B cell (primary cell): ENCODE measurements around the gene SLN. TPM values are rescaled to one million over a fixed set of nuclear protein-coding genes. Genes with fewer than 3 reads are reported as not detected.

Experiments
- ATAC-seq: fragments of 200-7000 bp; cut with Tn5 transposase; one replicate; pipeline ENCODE4 v1.10.0; 2021; ENCODE audit warnings: low read depth, mild to moderate bottlenecking, moderate number of reproducible peaks, moderate library complexity
- CTCF ChIA-PET: fragments of 350-600 bp; sonication (Branson Sonifier 250); formaldehyde crosslinking; loops from one replicate; lab custom pipeline; 2021; ENCODE audit warnings: antibody characterized with exemption, inconsistent platforms; lab: Charles Lee
- POLR2A ChIA-PET: fragments of 350-600 bp; sonication (Branson Sonifier 250); formaldehyde crosslinking; loops from one replicate; lab custom pipeline; 2021; ENCODE audit warnings: antibody characterized with exemption; lab: Charles Lee
- DNase-seq: peaks from one replicate; pipeline ENCODE4 v3.0.0; 2013
- H2AFZ ChIP-seq: 2 replicates; pipeline ENCODE4 v1.6.1; 2012; ENCODE audit warnings: mild to moderate bottlenecking, low read depth, low read length; ENCODE audit not compliant: insufficient read depth, poor library complexity, severe bottlenecking
- H3K27ac ChIP-seq, 2 donors: 1 replicate in 1 of 2; 2 replicates in 1 of 2; pipeline ENCODE4 v1.5.1; 2012 to 2013; ENCODE audit warnings: low read length in 2 of 2, mild to moderate bottlenecking in 2 of 2, moderate library complexity in 1 of 2
- H3K27me3 ChIP-seq, 4 experiments: fragments of 200-600 bp in 1 of 4; sonication (generic) in 1 of 4; replicated peaks in 1 of 4; 1 replicate in 2 of 4; 2 replicates in 2 of 4; pipeline versions ENCODE4 v1.6.1 to v1.7.0; 2013 to 2016; ENCODE audit warnings: low read length in 3 of 4, mild to moderate bottlenecking in 2 of 4, mixed read lengths in 1 of 4, moderate library complexity in 1 of 4; ENCODE audit not compliant: insufficient read depth in 4 of 4, control insufficient read depth in 3 of 4; ENCODE audit errors: control extremely low read depth in 1 of 4
- H3K36me3 ChIP-seq, 2 experiments: replicated peaks in 1 of 2; 1 replicate in 1 of 2; 2 replicates in 1 of 2; pipeline versions ENCODE4 v1.6.1 to v1.7.1; 2013; ENCODE audit warnings: low read length in 1 of 2; ENCODE audit not compliant: insufficient read depth in 2 of 2, control insufficient read depth in 1 of 2; ENCODE audit errors: control extremely low read depth in 1 of 2, extremely low read depth in 1 of 2
- H3K4me1 ChIP-seq, 2 donors: fragments of 200-600 bp in 1 of 2; sonication (generic) in 1 of 2; 1 replicate in 1 of 2; 2 replicates in 1 of 2; pipeline versions ENCODE4 v1.5.1 to v1.6.1; 2013 to 2017; ENCODE audit warnings: low read length in 2 of 2; ENCODE audit not compliant: control insufficient read depth in 2 of 2, insufficient read depth in 2 of 2
- H3K4me2 ChIP-seq: replicated peaks from 2 replicates; pipeline ENCODE3; 2012; ENCODE audit warnings: mild to moderate bottlenecking, low read depth, low read length; ENCODE audit not compliant: poor library complexity, severe bottlenecking
- H3K4me3 ChIP-seq, 5 experiments: fragments of 200-600 bp in 1 of 5; sonication (generic) in 1 of 5; 1 replicate in 3 of 5; 2 replicates in 2 of 5; pipeline versions ENCODE4 v1.5.1 to v1.7.0; 2011 to 2016; ENCODE audit warnings: low read length in 4 of 5, mild to moderate bottlenecking in 4 of 5, low read depth in 2 of 5, control low read depth in 1 of 5, moderate library complexity in 1 of 5; ENCODE audit not compliant: insufficient read depth in 1 of 5; ENCODE audit errors: control extremely low read depth in 1 of 5, extremely low read depth in 1 of 5
- H3K79me2 ChIP-seq: fragments of 200-600 bp; sonication (generic); one replicate; pipeline ENCODE4 v1.6.0; 2016; ENCODE audit warnings: low read length; ENCODE audit not compliant: control insufficient read depth, insufficient read depth
- H3K9ac ChIP-seq: fragments of 200-600 bp; sonication (generic); 2 replicates; pipeline ENCODE4 v1.6.1; 2017; ENCODE audit warnings: mild to moderate bottlenecking, low read length, moderate library complexity
- H3K9me3 ChIP-seq, 3 donors: one replicate each; pipeline versions ENCODE4 v1.6.1 to v1.7.1; 2013; ENCODE audit warnings: low read length in 2 of 3; ENCODE audit not compliant: control insufficient read depth in 2 of 3, insufficient read depth in 1 of 3; ENCODE audit errors: control extremely low read depth in 1 of 3
- H4K20me1 ChIP-seq: 2 replicates; pipeline ENCODE4 v1.6.0; 2012; ENCODE audit warnings: mild to moderate bottlenecking, low read length; ENCODE audit not compliant: insufficient read depth, control insufficient read depth, poor library complexity, severe bottlenecking
- H3K27ac Mint-ChIP-seq: one replicate; pipeline ENCODE4 v1.8.0; 2021; ENCODE audit warnings: mixed read lengths
- H3K27me3 Mint-ChIP-seq: one replicate; pipeline ENCODE4 v1.8.0; 2021; ENCODE audit warnings: mixed read lengths
- H3K4me1 Mint-ChIP-seq: one replicate; pipeline ENCODE4 v1.8.0; 2021; ENCODE audit warnings: mixed read lengths
- H3K4me3 Mint-ChIP-seq: one replicate; pipeline ENCODE4 v1.8.0; 2021; ENCODE audit warnings: mixed read lengths
- H3K9me3 Mint-ChIP-seq: one replicate; pipeline ENCODE4 v1.8.0; 2022; ENCODE audit warnings: mixed read lengths; ENCODE audit not compliant: insufficient read depth
- CTCF ChIP-seq: fragments of 200-600 bp; IDR thresholded peaks from one replicate; pipeline ENCODE4 v1.8.0; 2022; ENCODE audit warnings: antibody characterized with exemption, mild to moderate bottlenecking
- EZH2 ChIP-seq: IDR thresholded peaks from 2 replicates; pipeline ENCODE4 v1.6.1; 2012; ENCODE audit warnings: borderline replicate concordance, low read depth, mild to moderate bottlenecking, moderate library complexity, low read length; ENCODE audit not compliant: insufficient read depth, poor library complexity, severe bottlenecking
- WGBS: methylation state at CpG from one replicate; pipeline ENCODE4 v1.1.5; 2013; ENCODE audit warnings: missing lambda C conversion rate; ENCODE audit not compliant: insufficient coverage; 5-methylcytosine and 5-hydroxymethylcytosine counted together
- intact Hi-C: fragments of 100-400 bp; cut with micrococcal nuclease; formaldehyde crosslinking; loops from one replicate; pipeline ENCODE4 v1.10.0; 2022
- polyA plus RNA-seq: library from polyadenylated mRNA; depleted of rRNA; stranded (reverse); fragments of >200 nt; gene quantifications from 2 replicates; pipeline ENCODE4 v1.2.3, GENCODE V29; 2012
- total RNA-seq, 2 donors: library from RNA; stranded (reverse); fragments of 120-200 nt in 1 of 2; gene quantifications; 1 replicate in 1 of 2; 2 replicates in 1 of 2; pipeline versions ENCODE4 v1.2.3 to v1.2.4, GENCODE V29; 2013 to 2022

SLN gene
- total and polyA plus RNA-seq, 2 donors (not counting 1 experiment from before 2014, with no cell fraction given) = not detected

- H3K36me3 ChIP-seq = no peaks in the 10 kb centered on the region
- no peak overlapping the region for H3K27ac ChIP-seq
- H3K9me3 ChIP-seq = no peaks in the 10 kb centered on the region
- no peaks in the 10 kb centered on the region for H3K9me3 Mint-ChIP-seq
- WGBS = 100% methylated on average over 1 of the region's 2 CpGs
- no peak overlapping the region for H3K4me3 Mint-ChIP-seq
- ATAC-seq (no peak), DNase-seq (no peak)
- H3K79me2 ChIP-seq = no peaks in the 10 kb centered on the region
- intact Hi-C loops = no loop called here
- no peak overlapping the region for H3K4me3 ChIP-seq
- no peak for TF ChIP-seq EZH2
- peak; percentile 24 for TF ChIP-seq CTCF
- H3K27ac Mint-ChIP-seq = no peak overlapping the region
- H3K4me1 Mint-ChIP-seq = no peaks in the 10 kb centered on the region
- H3K27me3 ChIP-seq = peaks cover 0 to 6% (median 0%) of the 10 kb centered on the region in 4 experiments
- no peaks in the 10 kb centered on the region for H3K4me1 ChIP-seq
- H2AFZ ChIP-seq = no peak overlapping the region
- CTCF ChIA-PET = interaction anchor here (1.0 to 1.6 kb wide), 3 partner anchors 13 to 121 kb away, joined by 3 to 6 read pairs (median 4); no protein-coding TSS in a partner anchor
- no peaks in the 10 kb centered on the region for H4K20me1 ChIP-seq
- peaks cover 3% of the 10 kb centered on the region for H3K27me3 Mint-ChIP-seq
- POLR2A ChIA-PET = no interaction called here
- no peak overlapping the region for H3K4me2 ChIP-seq
- H3K9ac ChIP-seq = no peak overlapping the region
These were observed 28.0 kb downstream of the SLN start for GRCh38 chr11:107683807-107684206.

DNA sequence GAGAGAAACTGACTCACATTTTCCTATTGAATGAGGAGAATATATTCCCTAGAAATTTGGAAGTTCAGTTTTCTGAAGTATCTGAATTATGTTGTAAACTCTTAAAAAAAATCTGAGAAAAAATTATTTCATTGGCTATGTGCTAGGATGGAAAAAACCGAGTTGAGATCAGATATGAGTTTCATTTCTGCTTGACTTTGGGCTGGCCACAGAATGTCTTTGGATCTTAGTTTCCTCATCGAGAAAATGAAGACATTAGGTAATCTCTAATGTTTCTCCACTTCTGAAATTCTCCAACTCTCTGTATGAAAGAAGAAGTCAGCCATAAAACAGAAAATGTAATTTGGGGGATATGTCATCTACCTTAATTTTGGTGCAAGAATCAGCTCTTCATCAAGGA, 28.8 kb downstream of the SLN start:
- H3K36me3 ChIP-seq = no peaks in the 10 kb centered on the region
- WGBS = 57% methylated on average over 1 of the region's 2 CpGs
- no peak overlapping the region for H3K4me2 ChIP-seq
- H3K4me1 Mint-ChIP-seq = no peaks in the 10 kb centered on the region
- ATAC-seq (no peak), DNase-seq (no peak)
- CTCF ChIA-PET = interaction anchor here (1.6 kb wide), 1 partner anchor 120 kb away, joined by 6 read pairs; no protein-coding TSS in a partner anchor
- no peak overlapping the region for H2AFZ ChIP-seq
- H3K9me3 Mint-ChIP-seq = no peaks in the 10 kb centered on the region
- H3K4me3 Mint-ChIP-seq = no peak overlapping the region
- H3K27me3 ChIP-seq = peaks cover 0 to 10% (median 0%) of the 10 kb centered on the region in 4 experiments
- POLR2A ChIA-PET = no interaction called here
- peaks cover 6% of the 10 kb centered on the region for H3K27me3 Mint-ChIP-seq
- no peaks in the 10 kb centered on the region for H3K9me3 ChIP-seq
- no peak overlapping the region for H3K27ac ChIP-seq
- no peak overlapping the region for H3K27ac Mint-ChIP-seq
- TF ChIP-seq EZH2 (no peak), CTCF (no peak)
- H3K9ac ChIP-seq = no peak overlapping the region
- H3K4me3 ChIP-seq = no peak overlapping the region
- intact Hi-C loops = no loop called here
- no peaks in the 10 kb centered on the region for H3K79me2 ChIP-seq
- H3K4me1 ChIP-seq = no peaks in the 10 kb centered on the region
- H4K20me1 ChIP-seq = no peaks in the 10 kb centered on the region
